HCT116 (cell line): ENCODE results near the gene NPR1. TPM values are rescaled to one million over a fixed set of nuclear protein-coding genes. Genes with fewer than 3 reads are reported as not detected.

Source experiments
- ATAC-seq: fragments of 200-7000 bp; cut with Tn5 transposase; 2 replicates; pipeline ENCODE4 v1.9.1; 2020; ENCODE audit warnings: mild to moderate bottlenecking, moderate library complexity
- BruUV-seq: library from RNA; stranded (reverse); fragments of 400-500 nt; replicated peaks from 2 replicates; lab custom pipeline; 2021; lab: Mats Ljungman, UMichigan
- CTCF ChIA-PET: fragments of 300-600 bp; sonication (Branson Sonifier 250); formaldehyde crosslinking; loops from one replicate; lab custom pipeline; 2021; ENCODE audit warnings: antibody characterized with exemption; lab: Charles Lee
- POLR2A ChIA-PET: fragments of 300-600, 350-600 bp; sonication (Branson Sonifier 250); formaldehyde crosslinking; loops from one replicate; lab custom pipeline; 2021; ENCODE audit warnings: antibody characterized with exemption; lab: Charles Lee
- RAD21 ChIA-PET, 2 experiments: fragments of 300-600 bp; sonication (Branson Sonifier 250); formaldehyde crosslinking; loops; one replicate each; lab custom pipeline; 2023; ENCODE audit warnings: low total read pairs in 2 of 2; ENCODE audit not compliant: uncharacterized antibody in 2 of 2, unreplicated experiment in 2 of 2, low non-redundant PET in 1 of 2; lab: Charles Lee
- DNase-seq: peaks from one replicate; pipeline ENCODE4 v3.0.0-alpha.2; 2010; ENCODE audit warnings: low read depth, low spot score
- H2AFZ ChIP-seq: fragments of 200-600 bp; shearing (Covaris generic), sonication (generic); 2 replicates; pipeline ENCODE4 v1.6.1; 2017; ENCODE audit warnings: low read depth, mixed run types, mixed read lengths, antibody characterized with exemption, low read length; ENCODE audit not compliant: poor library complexity, severe bottlenecking
- H3K27ac ChIP-seq: 2 replicates; pipeline ENCODE4 v1.5.1; 2012; ENCODE audit warnings: low read depth, low read length
- H3K27me3 ChIP-seq: fragments of 200-600 bp; sonication (generic); 2 replicates; pipeline ENCODE4 v1.6.1; 2016; ENCODE audit warnings: mixed run types, low read length, mixed read lengths; ENCODE audit not compliant: insufficient read depth
- H3K36me3 ChIP-seq, 2 experiments: fragments of 200-500 bp in 1 of 2; fragments of 200-600 bp in 1 of 2; sonication (Bioruptor generic) in 1 of 2; sonication (generic) in 1 of 2; 2 replicates each; pipeline versions ENCODE4 v1.5.1 to v1.6.1; 2014 to 2016; ENCODE audit warnings: low read length in 2 of 2, inconsistent platforms in 1 of 2, mixed read lengths in 1 of 2, mixed run types in 1 of 2; ENCODE audit not compliant: insufficient read depth in 2 of 2, control insufficient read depth in 1 of 2
- H3K4me1 ChIP-seq, 2 experiments: fragments of 200-600 bp in 1 of 2; sonication (generic) in 1 of 2; 2 replicates each; pipeline versions ENCODE4 v1.5.1 to v1.6.1; 2012 to 2017; ENCODE audit warnings: low read length in 2 of 2, inconsistent platforms in 1 of 2, mild to moderate bottlenecking in 1 of 2, mixed read lengths in 1 of 2, mixed run types in 1 of 2, moderate library complexity in 1 of 2; ENCODE audit not compliant: insufficient read depth in 2 of 2, control insufficient read depth in 1 of 2
- H3K4me2 ChIP-seq: fragments of 200-600 bp; sonication (generic); 2 replicates; pipeline ENCODE4 v1.6.1; 2017; ENCODE audit warnings: mixed run types, low read length, mixed read lengths
- H3K4me3 ChIP-seq, 2 experiments: fragments of 200-600 bp in 1 of 2; sonication (generic) in 1 of 2; replicated peaks in 1 of 2; 2 replicates each; pipeline ENCODE4 v1.5.1; 2011 to 2016; ENCODE audit warnings: low read length in 2 of 2, control low read depth in 1 of 2, low read depth in 1 of 2, mild to moderate bottlenecking in 1 of 2, mixed read lengths in 1 of 2, mixed run types in 1 of 2
- H3K79me2 ChIP-seq: fragments of 200-600 bp; sonication (generic); 2 replicates; pipeline ENCODE4 v1.6.1; 2017; ENCODE audit warnings: mild to moderate bottlenecking, mixed run types, low read length, moderate library complexity, mixed read lengths; ENCODE audit not compliant: insufficient read depth
- H3K9ac ChIP-seq: fragments of 200-600 bp; sonication (generic); 2 replicates; pipeline ENCODE4 v1.6.1; 2016; ENCODE audit warnings: low read length, mixed read lengths
- H3K9me2 ChIP-seq: fragments of 200-600 bp; sonication (generic), shearing (Covaris generic); 2 replicates; pipeline ENCODE4 v1.6.1; 2017; ENCODE audit warnings: mixed run types, mild to moderate bottlenecking, moderate library complexity; ENCODE audit not compliant: insufficient read depth
- H3K9me3 ChIP-seq, 2 experiments: fragments of 200-500 bp in 1 of 2; fragments of 200-600 bp in 1 of 2; sonication (Bioruptor generic) in 1 of 2; sonication (generic) in 1 of 2; 2 replicates each; pipeline ENCODE4 v1.6.1; 2014 to 2017; ENCODE audit warnings: low read length in 2 of 2, mixed read lengths in 2 of 2, inconsistent platforms in 1 of 2, low read depth in 1 of 2, mild to moderate bottlenecking in 1 of 2, mixed run types in 1 of 2, moderate library complexity in 1 of 2; ENCODE audit not compliant: control insufficient read depth in 1 of 2, insufficient read depth in 1 of 2
- H4K20me1 ChIP-seq: fragments of 200-600 bp; sonication (generic), shearing (Covaris generic); 2 replicates; pipeline ENCODE4 v1.6.1; 2017; ENCODE audit warnings: mixed run types, mild to moderate bottlenecking, moderate library complexity; ENCODE audit not compliant: insufficient read depth
- EGR1 ChIP-seq: IDR thresholded peaks from 2 replicates; pipeline ENCODE4 v1.6.1; 2012; ENCODE audit warnings: low read depth
- EZH2 ChIP-seq: fragments of 200-600 bp; sonication (generic); IDR thresholded peaks from 2 replicates; pipeline ENCODE4 v1.6.1; 2017; ENCODE audit warnings: antibody characterized with exemption, mixed run types
- EZH2phosphoT487 ChIP-seq: fragments of 200-600 bp; IDR thresholded peaks from 2 replicates; pipeline ENCODE4 v1.6.1; 2018; ENCODE audit warnings: antibody characterized with exemption, borderline replicate concordance
- FOSL1 ChIP-seq: IDR thresholded peaks from 2 replicates; pipeline ENCODE4 v1.6.1; 2012; ENCODE audit warnings: low read depth
- JUND ChIP-seq: IDR thresholded peaks from 2 replicates; pipeline ENCODE4 v1.6.1; 2012
- MAX ChIP-seq: IDR thresholded peaks from 2 replicates; pipeline ENCODE4 v1.6.1; 2012
- ZFX ChIP-seq: fragments of 450-650 bp; IDR thresholded peaks from 2 replicates; pipeline ENCODE4 v1.6.1; 2017
- ZNF274 ChIP-seq: fragments of 200-500 bp; sonication (Bioruptor generic); IDR thresholded peaks from 2 replicates; pipeline ENCODE4 v1.6.1; 2014; ENCODE audit warnings: mild to moderate bottlenecking, low read depth, low read length, inconsistent platforms
- intact Hi-C: fragments of 100-400 bp; cut with micrococcal nuclease; formaldehyde crosslinking; loops from 2 replicates; pipeline ENCODE4 v1.10.0; 2022
- total RNA-seq: library from RNA; stranded (reverse); gene quantifications from one replicate; pipeline ENCODE4 v1.2.1, GENCODE V29; 2021; ENCODE audit not compliant: unreplicated experiment
- TF ChIP-seq, protein P1 (sequence below): IDR thresholded peaks from 2 replicates; pipeline ENCODE4 v1.6.1; 2012

Gene NPR1
- total RNA-seq, 1 experiment from 2014 or later = 0.07 TPM

DNA sequence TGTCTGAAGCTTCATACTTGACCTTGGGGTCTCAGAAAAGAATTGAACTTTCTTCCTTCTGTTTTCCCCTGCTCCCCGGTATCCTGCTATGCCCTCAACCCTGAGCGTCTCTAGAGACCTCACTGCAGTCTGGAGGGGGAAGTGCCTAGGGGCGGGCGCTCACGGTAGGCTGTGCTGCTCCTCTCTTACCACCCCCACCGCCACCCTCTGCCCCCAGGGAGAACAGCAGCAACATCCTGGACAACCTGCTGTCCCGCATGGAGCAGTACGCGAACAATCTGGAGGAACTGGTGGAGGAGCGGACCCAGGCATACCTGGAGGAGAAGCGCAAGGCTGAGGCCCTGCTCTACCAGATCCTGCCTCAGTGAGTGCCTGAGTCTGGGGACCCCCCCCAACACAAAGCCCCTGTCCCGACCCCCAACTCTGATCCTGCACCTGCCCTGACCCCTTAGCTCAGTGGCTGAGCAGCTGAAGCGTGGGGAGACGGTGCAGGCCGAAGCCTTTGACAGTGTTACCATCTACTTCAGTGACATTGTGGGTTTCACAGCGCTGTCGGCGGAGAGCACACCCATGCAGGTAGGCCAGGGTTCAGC lies 10.3 kb downstream of the NPR1 start (continued):
- TF ChIP-seq EZH2phosphoT487 (no peak), ZNF274 (no peak), EGR1 (no peak), EZH2 (no peak), MAX (no peak), JUND (no peak), FOSL1 (no peak)
- TF ChIP-seq, protein P1, sequence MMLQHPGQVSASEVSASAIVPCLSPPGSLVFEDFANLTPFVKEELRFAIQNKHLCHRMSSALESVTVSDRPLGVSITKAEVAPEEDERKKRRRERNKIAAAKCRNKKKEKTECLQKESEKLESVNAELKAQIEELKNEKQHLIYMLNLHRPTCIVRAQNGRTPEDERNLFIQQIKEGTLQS = no peak

DNA sequence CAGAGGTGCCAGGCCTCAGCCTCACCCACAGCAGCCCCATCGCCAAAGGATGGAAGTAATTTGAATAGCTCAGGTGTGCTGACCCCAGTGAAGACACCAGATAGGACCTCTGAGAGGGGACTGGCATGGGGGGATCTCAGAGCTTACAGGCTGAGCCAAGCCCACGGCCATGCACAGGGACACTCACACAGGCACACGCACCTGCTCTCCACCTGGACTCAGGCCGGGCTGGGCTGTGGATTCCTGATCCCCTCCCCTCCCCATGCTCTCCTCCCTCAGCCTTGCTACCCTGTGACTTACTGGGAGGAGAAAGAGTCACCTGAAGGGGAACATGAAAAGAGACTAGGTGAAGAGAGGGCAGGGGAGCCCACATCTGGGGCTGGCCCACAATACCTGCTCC lies 15.0 kb downstream of the NPR1 start:
- H3K4me1 ChIP-seq = peaks cover 2 to 17% of the 10 kb centered on the region in 2 experiments; a peak in 2 of 4 replicates
- RAD21 ChIA-PET = no interaction called here
- no peak overlapping the region for H3K9ac ChIP-seq
- H3K9me2 ChIP-seq = no peaks in the 10 kb centered on the region
- no peak overlapping the region for H2AFZ ChIP-seq
- TF ChIP-seq ZFX (no peak), ZNF274 (no peak), FOSL1 (no peak)
- H3K36me3 ChIP-seq = no peaks in the 10 kb centered on the region
- no peaks in the 10 kb centered on the region for H4K20me1 ChIP-seq
- intact Hi-C loops = no loop called here
- H3K79me2 ChIP-seq = no peaks in the 10 kb centered on the region
- H3K4me3 ChIP-seq = no peak overlapping the region
- H3K9me3 ChIP-seq = no peaks in the 10 kb centered on the region
- ATAC-seq (no peak), DNase-seq (no peak)
- no peak overlapping the region for H3K27ac ChIP-seq
- CTCF ChIA-PET = interaction anchor here (0.6 kb wide), 1 partner anchor 221 kb away, joined by 3 read pairs; no protein-coding TSS in a partner anchor
- no peaks in the 10 kb centered on the region for H3K27me3 ChIP-seq
- BruUV-seq = no TSS peak
- no peak overlapping the region for H3K4me2 ChIP-seq
- POLR2A ChIA-PET = no interaction called here
